Measurements from ENCODE around the gene IL12RB2. TPM values are rescaled to one million over a fixed set of nuclear protein-coding genes. Genes with fewer than 3 reads are reported as not detected.

IL12RB2 gene
- total and polyA plus RNA-seq, 2 donors (not counting 1 experiment from before 2014, with no cell fraction given) = 0.67 TPM; not detected in 1

DNA sequence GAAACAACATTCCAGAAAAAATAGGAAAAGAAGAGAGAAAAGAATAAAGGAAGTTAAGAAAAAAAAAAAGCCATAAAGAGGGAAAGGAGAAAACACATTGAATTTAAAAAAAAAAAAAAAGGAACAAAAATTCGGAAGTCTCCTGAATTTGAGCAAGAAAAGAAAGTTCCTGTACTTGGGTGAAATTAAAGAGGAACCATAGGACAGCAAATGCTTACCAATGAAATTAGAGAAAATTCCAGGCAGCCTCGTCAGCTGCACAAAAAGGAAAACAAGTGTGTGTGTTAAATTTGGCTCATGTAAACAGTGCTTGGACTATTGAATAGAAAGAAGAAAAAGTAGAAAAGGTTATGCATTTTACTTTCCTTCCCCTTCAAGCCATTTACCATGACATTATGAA is 4.9 kb downstream of the IL12RB2 start:
- no CpG with 5 or more reads among the region's 2 CpGs for WGBS (ENCODE audit: insufficient coverage)
- Histone ChIP-seq H3K79me2 (ENCODE audit: control insufficient read depth, insufficient read depth, low read length) (no peaks in the 10 kb centered on the region), H3K36me3 (replicated peaks in 1 of 2; ENCODE audit: control extremely low read depth in 1 of 2, control insufficient read depth in 1 of 2, extremely low read depth in 1 of 2, insufficient read depth in 2 of 2, low read length in 1 of 2) (no peaks in the 10 kb centered on the region), H2AFZ (ENCODE audit: insufficient read depth, low read depth, low read length, poor library complexity, severe bottlenecking) (no peak overlapping the region), H3K4me3 (ENCODE audit: control extremely low read depth in 1 of 5, extremely low read depth in 1 of 5, insufficient read depth in 1 of 5, low read depth in 2 of 5, low read length in 4 of 5) (no peak overlapping the region), H3K27me3 (replicated peaks in 1 of 4; ENCODE audit: control extremely low read depth in 1 of 4, control insufficient read depth in 3 of 4, insufficient read depth in 4 of 4, low read length in 3 of 4) (peaks cover 0 to 9% (median 6%) of the 10 kb centered on the region in 4 experiments), H3K4me2 (replicated peaks; ENCODE audit: low read depth, low read length, poor library complexity, severe bottlenecking) (no peak overlapping the region), H3K9me3 (ENCODE audit: control extremely low read depth in 1 of 3, control insufficient read depth in 2 of 3, insufficient read depth in 1 of 3, low read length in 2 of 3) (no peaks in the 10 kb centered on the region), H3K4me1 (ENCODE audit: control insufficient read depth in 2 of 2, insufficient read depth in 2 of 2, low read length in 2 of 2) (peaks cover 4 to 7% of the 10 kb centered on the region in 2 donors), H4K20me1 (ENCODE audit: control insufficient read depth, insufficient read depth, low read length, poor library complexity, severe bottlenecking) (no peaks in the 10 kb centered on the region), H3K27ac (ENCODE audit: low read length in 2 of 2) (no peak overlapping the region), H3K9ac (ENCODE audit: low read length) (no peak overlapping the region)
- POLR2A ChIA-PET = no interaction called here
- H3K27ac Mint-ChIP-seq = no peak overlapping the region
- H3K4me1 Mint-ChIP-seq = peaks cover 7% of the 10 kb centered on the region
- CTCF ChIA-PET = no interaction called here
- no peak overlapping the region for H3K4me3 Mint-ChIP-seq
- DNase-seq (no peak), ATAC-seq (ENCODE audit: low read depth) (no peak)
- peaks cover 21% of the 10 kb centered on the region for H3K27me3 Mint-ChIP-seq
- TF ChIP-seq, protein P1, sequence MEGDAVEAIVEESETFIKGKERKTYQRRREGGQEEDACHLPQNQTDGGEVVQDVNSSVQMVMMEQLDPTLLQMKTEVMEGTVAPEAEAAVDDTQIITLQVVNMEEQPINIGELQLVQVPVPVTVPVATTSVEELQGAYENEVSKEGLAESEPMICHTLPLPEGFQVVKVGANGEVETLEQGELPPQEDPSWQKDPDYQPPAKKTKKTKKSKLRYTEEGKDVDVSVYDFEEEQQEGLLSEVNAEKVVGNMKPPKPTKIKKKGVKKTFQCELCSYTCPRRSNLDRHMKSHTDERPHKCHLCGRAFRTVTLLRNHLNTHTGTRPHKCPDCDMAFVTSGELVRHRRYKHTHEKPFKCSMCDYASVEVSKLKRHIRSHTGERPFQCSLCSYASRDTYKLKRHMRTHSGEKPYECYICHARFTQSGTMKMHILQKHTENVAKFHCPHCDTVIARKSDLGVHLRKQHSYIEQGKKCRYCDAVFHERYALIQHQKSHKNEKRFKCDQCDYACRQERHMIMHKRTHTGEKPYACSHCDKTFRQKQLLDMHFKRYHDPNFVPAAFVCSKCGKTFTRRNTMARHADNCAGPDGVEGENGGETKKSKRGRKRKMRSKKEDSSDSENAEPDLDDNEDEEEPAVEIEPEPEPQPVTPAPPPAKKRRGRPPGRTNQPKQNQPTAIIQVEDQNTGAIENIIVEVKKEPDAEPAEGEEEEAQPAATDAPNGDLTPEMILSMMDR (IDR thresholded peaks at IDR 0.05) = no peak
- no peak for TF ChIP-seq EZH2 (IDR thresholded peaks at IDR 0.05; ENCODE audit: borderline replicate concordance, insufficient read depth, low read depth, low read length, poor library complexity, severe bottlenecking)
- H3K9me3 Mint-ChIP-seq (ENCODE audit: insufficient read depth) = no peaks in the 10 kb centered on the region
- intact Hi-C loops (cut with micrococcal nuclease) = no loop called here

DNA sequence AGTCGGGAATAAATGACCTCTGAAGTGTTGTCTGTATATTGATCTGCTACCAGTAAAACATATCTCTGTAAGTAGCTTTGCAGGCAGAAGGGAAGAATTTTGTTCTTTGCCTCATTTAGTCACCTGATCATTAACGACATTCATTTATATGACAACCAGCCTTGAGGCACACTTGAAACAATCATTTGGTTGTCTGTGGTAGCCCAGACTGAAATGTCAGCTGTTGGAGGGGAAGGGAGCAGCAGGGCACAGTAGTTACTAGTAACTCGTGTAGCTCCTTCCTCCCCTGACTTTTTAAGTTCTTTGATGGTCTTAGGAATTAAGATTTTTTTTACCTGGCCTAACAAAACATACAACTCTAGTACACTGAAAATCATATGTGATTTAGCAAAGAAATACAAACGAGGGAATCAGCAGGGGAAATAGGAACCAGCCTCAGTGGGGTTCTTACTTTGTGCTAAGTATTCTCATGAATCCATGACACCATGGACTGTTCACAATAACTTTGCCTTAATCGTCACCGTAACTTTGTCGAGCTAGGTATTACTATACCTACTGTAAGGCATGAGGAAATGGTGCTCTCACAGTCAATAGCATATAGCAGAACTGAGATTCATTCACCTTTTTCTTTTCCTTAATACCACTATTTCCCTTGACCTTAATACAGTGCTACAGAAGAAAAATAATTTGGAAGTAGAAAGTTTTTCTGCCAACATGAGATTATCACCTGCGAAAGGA is 6.4 kb downstream of the IL12RB2 start:
- TF ChIP-seq, protein P1 (IDR thresholded peaks at IDR 0.05) = no peak
- TF ChIP-seq EZH2 (IDR thresholded peaks at IDR 0.05; ENCODE audit: borderline replicate concordance, insufficient read depth, low read depth, low read length, poor library complexity, severe bottlenecking) = no peak
- H3K27me3 ChIP-seq (replicated peaks in 1 of 4; ENCODE audit: control extremely low read depth in 1 of 4, control insufficient read depth in 3 of 4, insufficient read depth in 4 of 4, low read length in 3 of 4) = no peaks in the 10 kb centered on the region
- no peak for DNase-seq
- intact Hi-C loops (cut with micrococcal nuclease) = no loop called here
- WGBS (ENCODE audit: insufficient coverage) = no CpG with 5 or more reads among the region's 8 CpGs
- no peaks in the 10 kb centered on the region for H3K79me2 ChIP-seq (ENCODE audit: control insufficient read depth, insufficient read depth, low read length)
- no peaks in the 10 kb centered on the region for H3K36me3 ChIP-seq (replicated peaks in 1 of 2; ENCODE audit: control extremely low read depth in 1 of 2, control insufficient read depth in 1 of 2, extremely low read depth in 1 of 2, insufficient read depth in 2 of 2, low read length in 1 of 2)
- no peak for ATAC-seq (ENCODE audit: low read depth)
- H3K9me3 ChIP-seq (ENCODE audit: control extremely low read depth in 1 of 3, control insufficient read depth in 2 of 3, insufficient read depth in 1 of 3, low read length in 2 of 3) = no peaks in the 10 kb centered on the region
- no peaks in the 10 kb centered on the region for H3K4me1 ChIP-seq (ENCODE audit: control insufficient read depth in 2 of 2, insufficient read depth in 2 of 2, low read length in 2 of 2)
- Mint-ChIP-seq H3K27ac (no peak overlapping the region), H3K4me3 (no peak overlapping the region), H3K27me3 (peaks cover 13% of the 10 kb centered on the region), H3K4me1 (no peaks in the 10 kb centered on the region), H3K9me3 (ENCODE audit: insufficient read depth) (no peaks in the 10 kb centered on the region)
- no peak overlapping the region for H3K9ac ChIP-seq (ENCODE audit: low read length)
- ChIA-PET POLR2A (no interaction called here), CTCF (no interaction called here)
- no peak overlapping the region for H3K4me3 ChIP-seq (ENCODE audit: control extremely low read depth in 1 of 5, extremely low read depth in 1 of 5, insufficient read depth in 1 of 5, low read depth in 2 of 5, low read length in 4 of 5)
- H4K20me1 ChIP-seq (ENCODE audit: control insufficient read depth, insufficient read depth, low read length, poor library complexity, severe bottlenecking) = no peaks in the 10 kb centered on the region
- no peak overlapping the region for H2AFZ ChIP-seq (ENCODE audit: insufficient read depth, low read depth, low read length, poor library complexity, severe bottlenecking)
- no peak overlapping the region for H3K27ac ChIP-seq (ENCODE audit: low read length in 2 of 2)
- H3K4me2 ChIP-seq (replicated peaks; ENCODE audit: low read depth, low read length, poor library complexity, severe bottlenecking) = no peak overlapping the region
